Ramos (cell line): Measurements from ENCODE around the gene AGPAT3.

ENCODE experiments used
- in situ Hi-C: fragments of 300-500 bp; cut with MboI; formaldehyde crosslinking; loops from one replicate; pipeline ENCODE4 v1.14.3; 2022; ENCODE audit warnings: low sequenced_read_pairs; ENCODE audit not compliant: unreplicated experiment

AGPAT3 gene

GRCh38 chr21:43943512-43944077, 78.6 kb downstream of the AGPAT3 start:
- in situ Hi-C loops: loop anchor here (10.0 to 25.0 kb wide), 2 partner anchors 51 to 131 kb away; no protein-coding TSS in a partner anchor

- in situ Hi-C loops: loop anchor here (10.0 to 25.0 kb wide), 2 partner anchors 51 to 132 kb away; no protein-coding TSS in a partner anchor
Measured at GRCh38 chr21:43944078-43944633, 79.1 kb downstream of the AGPAT3 start.

GRCh38 chr21:43944757-43945156, 79.7 kb downstream of the AGPAT3 start:
- in situ Hi-C loops: loop anchor here (10.0 to 25.0 kb wide), 2 partner anchors 50 to 132 kb away; no protein-coding TSS in a partner anchor

- in situ Hi-C loops: loop anchor here (10.0 to 25.0 kb wide), 2 partner anchors 46 to 137 kb away; no protein-coding TSS in a partner anchor
Measured at GRCh38 chr21:43948740-43949498, 83.9 kb downstream of the AGPAT3 start.

- in situ Hi-C loops: loop anchor here (10.0 to 25.0 kb wide), 2 partner anchors 45 to 137 kb away; no protein-coding TSS in a partner anchor
Measured at GRCh38 chr21:43949499-43950208, 84.6 kb downstream of the AGPAT3 start.

- in situ Hi-C loops: no loop called here
Measured at GRCh38 chr21:43950481-43950880, 85.5 kb downstream of the AGPAT3 start.

- in situ Hi-C loops: no loop called here
Measured at GRCh38 chr21:43950936-43951335, 85.9 kb downstream of the AGPAT3 start.

GRCh38 chr21:43951911-43952703, 87.1 kb downstream of the AGPAT3 start:
- in situ Hi-C loops: no loop called here

- in situ Hi-C loops: no loop called here
Measured at GRCh38 chr21:43953021-43953420, 88.0 kb downstream of the AGPAT3 start.

- in situ Hi-C loops: no loop called here
Measured at GRCh38 chr21:43954042-43954441, 89.0 kb downstream of the AGPAT3 start.

- in situ Hi-C loops: no loop called here
Measured at GRCh38 chr21:43954896-43955295, 89.9 kb downstream of the AGPAT3 start.

GRCh38 chr21:43956019-43956669, 91.1 kb downstream of the AGPAT3 start:
- in situ Hi-C loops: no loop called here

GRCh38 chr21:43956670-43957035, 91.6 kb downstream of the AGPAT3 start:
- in situ Hi-C loops: no loop called here

- in situ Hi-C loops: no loop called here
Measured at GRCh38 chr21:43957128-43957571, 92.1 kb downstream of the AGPAT3 start.

GRCh38 chr21:43957611-43958362, 92.8 kb downstream of the AGPAT3 start:
- in situ Hi-C loops: no loop called here

- in situ Hi-C loops: no loop called here
Measured at GRCh38 chr21:43958364-43959158, 93.5 kb downstream of the AGPAT3 start.

- in situ Hi-C loops: no loop called here
Measured at GRCh38 chr21:43959231-43960116, 94.5 kb downstream of the AGPAT3 start.
